Non-pigmented ciliary epithelial cell (primary cell): Measurements from ENCODE around the gene SHISA2.

ENCODE experiments used
- DNase-seq: peaks from one replicate; pipeline ENCODE4 v3.0.0-alpha.2; 2010; ENCODE audit warnings: low read depth

The SHISA2 gene

GRCh38 chr13:26017196-26017921 is 34.5 kb downstream of the SHISA2 start:
- no peak for DNase-seq

- DNase-seq = no peak
Measured at GRCh38 chr13:26016189-26016588, 35.6 kb downstream of the SHISA2 start.

- no peak for DNase-seq
Measured at GRCh38 chr13:26015271-26016125, 36.3 kb downstream of the SHISA2 start.

- DNase-seq = no peak
Measured at GRCh38 chr13:26012995-26013394, 38.8 kb downstream of the SHISA2 start.

GRCh38 chr13:26011996-26012821 is 39.6 kb downstream of the SHISA2 start:
- DNase-seq = no peak

- no peak for DNase-seq
Measured at GRCh38 chr13:26011208-26011573, 40.6 kb downstream of the SHISA2 start.

GRCh38 chr13:26010487-26011207 is 41.2 kb downstream of the SHISA2 start:
- no peak for DNase-seq

GRCh38 chr13:26007261-26008125 is 44.3 kb downstream of the SHISA2 start:
- DNase-seq = no peak
